Measurements from ENCODE around the gene NKIRAS1. TPM values are rescaled to one million over a fixed set of nuclear protein-coding genes. Genes with fewer than 3 reads are reported as not detected.

The NKIRAS1 gene
- total RNA-seq, 1 experiment from 2014 or later, result 12.0 TPM

DNA sequence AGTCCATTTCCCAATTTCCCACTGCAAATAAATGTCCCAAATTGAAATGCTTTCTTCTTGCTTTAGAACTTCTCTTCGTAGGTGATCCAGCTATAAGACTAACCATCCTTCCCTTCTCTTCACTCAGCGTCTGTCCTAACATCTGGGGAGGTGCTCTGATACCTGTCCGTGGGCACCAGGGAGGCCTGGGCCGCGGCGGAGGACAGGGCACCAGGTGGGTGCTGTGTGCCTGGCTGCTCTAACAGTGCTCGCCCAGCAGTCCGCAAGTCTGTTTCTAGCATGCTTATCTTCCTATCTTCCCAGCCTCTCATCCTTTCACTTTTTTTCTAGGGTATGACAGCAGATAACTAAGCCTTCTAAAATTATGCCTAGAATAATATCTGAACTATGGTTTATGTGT is 37.3 kb downstream of the NKIRAS1 start (continued):
- TF ChIP-seq, protein P1, sequence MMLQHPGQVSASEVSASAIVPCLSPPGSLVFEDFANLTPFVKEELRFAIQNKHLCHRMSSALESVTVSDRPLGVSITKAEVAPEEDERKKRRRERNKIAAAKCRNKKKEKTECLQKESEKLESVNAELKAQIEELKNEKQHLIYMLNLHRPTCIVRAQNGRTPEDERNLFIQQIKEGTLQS (IDR thresholded peaks at IDR 0.05), result no peak

DNA sequence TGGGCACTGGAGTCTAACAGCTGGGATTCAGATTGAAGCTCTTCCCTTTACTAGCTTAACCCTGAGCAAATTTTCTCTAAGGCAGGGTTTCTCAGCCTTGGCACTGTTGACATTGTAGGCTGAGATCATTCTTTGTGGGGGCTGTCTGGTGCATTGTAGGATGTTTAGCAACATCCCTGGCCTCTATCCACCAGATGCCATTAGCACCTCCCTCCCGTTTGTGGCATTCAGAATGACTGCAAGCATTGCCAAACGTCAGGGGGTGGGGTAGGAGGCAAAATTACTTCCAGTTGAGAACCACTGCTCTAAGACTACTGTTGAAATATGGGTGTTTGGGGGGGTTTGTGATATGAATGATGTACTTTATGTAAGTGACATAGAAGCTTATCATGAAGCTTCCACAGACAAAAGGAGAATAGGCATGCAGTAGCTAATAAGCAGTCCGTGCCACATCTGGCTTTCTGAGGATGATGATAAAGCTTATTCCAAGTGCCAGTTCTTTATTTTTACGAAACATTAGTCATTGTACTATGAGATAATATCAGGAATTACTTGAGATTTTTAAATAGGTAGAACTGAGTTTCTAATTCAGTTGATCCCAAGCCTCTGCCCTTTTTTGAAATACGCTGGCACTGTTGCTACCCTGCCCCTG is 39.3 kb downstream of the NKIRAS1 start:
- CTCF ChIA-PET, result interaction anchor here (0.9 kb wide), 1 partner anchor 11 kb away, joined by 3 read pairs; no protein-coding TSS in a partner anchor
- H3K27ac ChIP-seq (ENCODE audit: low read depth, low read length), result no peak overlapping the region

More for the DNA sequence above, 39.3 kb downstream of the NKIRAS1 start:
- Histone ChIP-seq H3K9me3 (ENCODE audit: control insufficient read depth in 1 of 2, insufficient read depth in 1 of 2, low read depth in 1 of 2, low read length in 2 of 2) (no peaks in the 10 kb centered on the region), H3K4me1 (ENCODE audit: control insufficient read depth in 1 of 2, insufficient read depth in 2 of 2, low read length in 2 of 2) (no peaks in the 10 kb centered on the region), H3K4me3 (replicated peaks in 1 of 2; ENCODE audit: low read depth in 1 of 2, low read length in 2 of 2) (no peak overlapping the region), H4K20me1 (ENCODE audit: insufficient read depth) (peaks cover 4% of the 10 kb centered on the region; the same call in 1 of the 2 replicates), H3K27me3 (ENCODE audit: insufficient read depth, low read length) (no peaks in the 10 kb centered on the region), H3K4me2 (ENCODE audit: low read length) (no peak overlapping the region), H3K79me2 (ENCODE audit: insufficient read depth, low read length) (peaks cover 24% of the 10 kb centered on the region), H2AFZ (ENCODE audit: low read depth, low read length, poor library complexity, severe bottlenecking) (no peak overlapping the region), H3K9me2 (ENCODE audit: insufficient read depth) (no peaks in the 10 kb centered on the region), H3K36me3 (ENCODE audit: control insufficient read depth in 1 of 2, insufficient read depth in 2 of 2, low read length in 2 of 2) (no peaks in the 10 kb centered on the region), H3K9ac (ENCODE audit: low read length) (no peak overlapping the region)
- ChIA-PET RAD21 (ENCODE audit: low non-redundant PET in 1 of 2, low total read pairs in 2 of 2, uncharacterized antibody in 2 of 2, unreplicated experiment in 2 of 2) (no interaction called here), POLR2A (no interaction called here)
- no peak for DNase-seq (ENCODE audit: low read depth, low spot score)
- intact Hi-C loops (cut with micrococcal nuclease), result no loop called here
- TF ChIP-seq EGR1 (IDR thresholded peaks at IDR 0.05; ENCODE audit: low read depth) (no peak), RAD21 (IDR thresholded peaks at IDR 0.05; ENCODE audit: low read depth) (no peak), POLR2AphosphoS5 (IDR thresholded peaks at IDR 0.05; ENCODE audit: low read depth, low read length) (no peak), TCF7L2 (IDR thresholded peaks at IDR 0.05; ENCODE audit: borderline replicate concordance, extremely low read depth, insufficient read depth, insufficient read length) (no peak), POLR2A (IDR thresholded peaks at IDR 0.05; ENCODE audit: borderline replicate concordance, extremely low read depth, insufficient read depth, insufficient read length) (no peak), FOSL1 (IDR thresholded peaks at IDR 0.05; ENCODE audit: low read depth) (no peak), YY1 (IDR thresholded peaks at IDR 0.05; ENCODE audit: extremely low read depth, insufficient replicate concordance, low read depth, low read length) (no peak), EZH2 (IDR thresholded peaks at IDR 0.05) (no peak), ELF1 (IDR thresholded peaks at IDR 0.05; ENCODE audit: borderline replicate concordance, low read depth) (no peak), ZFX (IDR thresholded peaks at IDR 0.05) (no peak), JUND (IDR thresholded peaks at IDR 0.05) (no peak), CEBPB (IDR thresholded peaks at IDR 0.05; ENCODE audit: low read depth) (no peak)
- TF ChIP-seq, protein P2, sequence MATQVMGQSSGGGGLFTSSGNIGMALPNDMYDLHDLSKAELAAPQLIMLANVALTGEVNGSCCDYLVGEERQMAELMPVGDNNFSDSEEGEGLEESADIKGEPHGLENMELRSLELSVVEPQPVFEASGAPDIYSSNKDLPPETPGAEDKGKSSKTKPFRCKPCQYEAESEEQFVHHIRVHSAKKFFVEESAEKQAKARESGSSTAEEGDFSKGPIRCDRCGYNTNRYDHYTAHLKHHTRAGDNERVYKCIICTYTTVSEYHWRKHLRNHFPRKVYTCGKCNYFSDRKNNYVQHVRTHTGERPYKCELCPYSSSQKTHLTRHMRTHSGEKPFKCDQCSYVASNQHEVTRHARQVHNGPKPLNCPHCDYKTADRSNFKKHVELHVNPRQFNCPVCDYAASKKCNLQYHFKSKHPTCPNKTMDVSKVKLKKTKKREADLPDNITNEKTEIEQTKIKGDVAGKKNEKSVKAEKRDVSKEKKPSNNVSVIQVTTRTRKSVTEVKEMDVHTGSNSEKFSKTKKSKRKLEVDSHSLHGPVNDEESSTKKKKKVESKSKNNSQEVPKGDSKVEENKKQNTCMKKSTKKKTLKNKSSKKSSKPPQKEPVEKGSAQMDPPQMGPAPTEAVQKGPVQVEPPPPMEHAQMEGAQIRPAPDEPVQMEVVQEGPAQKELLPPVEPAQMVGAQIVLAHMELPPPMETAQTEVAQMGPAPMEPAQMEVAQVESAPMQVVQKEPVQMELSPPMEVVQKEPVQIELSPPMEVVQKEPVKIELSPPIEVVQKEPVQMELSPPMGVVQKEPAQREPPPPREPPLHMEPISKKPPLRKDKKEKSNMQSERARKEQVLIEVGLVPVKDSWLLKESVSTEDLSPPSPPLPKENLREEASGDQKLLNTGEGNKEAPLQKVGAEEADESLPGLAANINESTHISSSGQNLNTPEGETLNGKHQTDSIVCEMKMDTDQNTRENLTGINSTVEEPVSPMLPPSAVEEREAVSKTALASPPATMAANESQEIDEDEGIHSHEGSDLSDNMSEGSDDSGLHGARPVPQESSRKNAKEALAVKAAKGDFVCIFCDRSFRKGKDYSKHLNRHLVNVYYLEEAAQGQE (IDR thresholded peaks at IDR 0.05; ENCODE audit: low read depth), result no peak
- TF ChIP-seq, protein P1 (IDR thresholded peaks at IDR 0.05), result no peak
- TF ChIP-seq, protein P3, sequence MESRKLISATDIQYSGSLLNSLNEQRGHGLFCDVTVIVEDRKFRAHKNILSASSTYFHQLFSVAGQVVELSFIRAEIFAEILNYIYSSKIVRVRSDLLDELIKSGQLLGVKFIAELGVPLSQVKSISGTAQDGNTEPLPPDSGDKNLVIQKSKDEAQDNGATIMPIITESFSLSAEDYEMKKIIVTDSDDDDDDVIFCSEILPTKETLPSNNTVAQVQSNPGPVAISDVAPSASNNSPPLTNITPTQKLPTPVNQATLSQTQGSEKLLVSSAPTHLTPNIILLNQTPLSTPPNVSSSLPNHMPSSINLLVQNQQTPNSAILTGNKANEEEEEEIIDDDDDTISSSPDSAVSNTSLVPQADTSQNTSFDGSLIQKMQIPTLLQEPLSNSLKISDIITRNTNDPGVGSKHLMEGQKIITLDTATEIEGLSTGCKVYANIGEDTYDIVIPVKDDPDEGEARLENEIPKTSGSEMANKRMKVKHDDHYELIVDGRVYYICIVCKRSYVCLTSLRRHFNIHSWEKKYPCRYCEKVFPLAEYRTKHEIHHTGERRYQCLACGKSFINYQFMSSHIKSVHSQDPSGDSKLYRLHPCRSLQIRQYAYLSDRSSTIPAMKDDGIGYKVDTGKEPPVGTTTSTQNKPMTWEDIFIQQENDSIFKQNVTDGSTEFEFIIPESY (IDR thresholded peaks at IDR 0.05; ENCODE audit: extremely low read depth, insufficient replicate concordance, low read length), result no peak
- TF ChIP-seq, protein P4, sequence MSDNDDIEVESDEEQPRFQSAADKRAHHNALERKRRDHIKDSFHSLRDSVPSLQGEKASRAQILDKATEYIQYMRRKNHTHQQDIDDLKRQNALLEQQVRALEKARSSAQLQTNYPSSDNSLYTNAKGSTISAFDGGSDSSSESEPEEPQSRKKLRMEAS (IDR thresholded peaks at IDR 0.05), result no peak
- TF ChIP-seq, protein P5, sequence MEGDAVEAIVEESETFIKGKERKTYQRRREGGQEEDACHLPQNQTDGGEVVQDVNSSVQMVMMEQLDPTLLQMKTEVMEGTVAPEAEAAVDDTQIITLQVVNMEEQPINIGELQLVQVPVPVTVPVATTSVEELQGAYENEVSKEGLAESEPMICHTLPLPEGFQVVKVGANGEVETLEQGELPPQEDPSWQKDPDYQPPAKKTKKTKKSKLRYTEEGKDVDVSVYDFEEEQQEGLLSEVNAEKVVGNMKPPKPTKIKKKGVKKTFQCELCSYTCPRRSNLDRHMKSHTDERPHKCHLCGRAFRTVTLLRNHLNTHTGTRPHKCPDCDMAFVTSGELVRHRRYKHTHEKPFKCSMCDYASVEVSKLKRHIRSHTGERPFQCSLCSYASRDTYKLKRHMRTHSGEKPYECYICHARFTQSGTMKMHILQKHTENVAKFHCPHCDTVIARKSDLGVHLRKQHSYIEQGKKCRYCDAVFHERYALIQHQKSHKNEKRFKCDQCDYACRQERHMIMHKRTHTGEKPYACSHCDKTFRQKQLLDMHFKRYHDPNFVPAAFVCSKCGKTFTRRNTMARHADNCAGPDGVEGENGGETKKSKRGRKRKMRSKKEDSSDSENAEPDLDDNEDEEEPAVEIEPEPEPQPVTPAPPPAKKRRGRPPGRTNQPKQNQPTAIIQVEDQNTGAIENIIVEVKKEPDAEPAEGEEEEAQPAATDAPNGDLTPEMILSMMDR (IDR thresholded peaks at IDR 0.05 in 2 of 3, conservative IDR thresholded peaks at IDR 0.05 in 1 of 3; ENCODE audit: borderline replicate concordance in 1 of 3, insufficient read depth in 1 of 3, low read depth in 2 of 3, low read length in 2 of 3), result no peak
- no peak for ATAC-seq
- no TSS peak for BruUV-seq (replicated peaks)

All from HCT116 (cell line).